PFSK-1 (cell line): Measurements from ENCODE around the gene PSD.

Source experiments
- FOXP2 ChIP-seq: optimal IDR thresholded peaks from 2 replicates; pipeline ENCODE3; 2011; ENCODE audit warnings: borderline replicate concordance, control low read depth, inconsistent platforms; ENCODE audit not compliant: insufficient read depth; ENCODE audit errors: extremely low read length, extremely low read depth
- POLR2AphosphoS5 ChIP-seq: IDR thresholded peaks from 2 replicates; pipeline ENCODE4 v1.6.1; 2012; ENCODE audit warnings: low read depth, mild to moderate bottlenecking, control low read depth, low read length, moderate library complexity
- REST ChIP-seq, 2 experiments: IDR thresholded peaks; 2 replicates each; pipeline versions ENCODE4 v1.6.1 to v1.8.0; 2011 to 2012; ENCODE audit warnings: low read depth in 2 of 2, low read length in 2 of 2, control low read depth in 1 of 2, inconsistent platforms in 1 of 2, mild to moderate bottlenecking in 1 of 2, moderate library complexity in 1 of 2; ENCODE audit not compliant: insufficient read depth in 1 of 2
- SIN3A ChIP-seq: IDR thresholded peaks from 2 replicates; pipeline ENCODE4 v1.6.1; 2012; ENCODE audit warnings: mild to moderate bottlenecking, low read length, moderate library complexity, borderline replicate concordance; ENCODE audit not compliant: insufficient read depth
- TAF1 ChIP-seq: IDR thresholded peaks from 2 replicates; pipeline ENCODE4 v1.6.1; 2012; ENCODE audit warnings: low read length, control low read depth, borderline replicate concordance; ENCODE audit not compliant: insufficient read depth

Gene PSD

GRCh38 chr10:102408728-102409603, 9.6 kb downstream of the PSD start:
- TF ChIP-seq REST (IDR thresholded peaks at IDR 0.05; ENCODE audit: insufficient read depth in 1 of 2, low read depth in 2 of 2, low read length in 2 of 2) (no peak), SIN3A (no peak), POLR2AphosphoS5 (no peak), TAF1 (no peak), FOXP2 (no peak)

- TF ChIP-seq FOXP2 (no peak), POLR2AphosphoS5 (no peak), SIN3A (no peak), TAF1 (no peak), REST (IDR thresholded peaks at IDR 0.05; ENCODE audit: insufficient read depth in 1 of 2, low read depth in 2 of 2, low read length in 2 of 2) (no peak)
These were observed 10.4 kb downstream of the PSD start for GRCh38 chr10:102408131-102408727.

- TF ChIP-seq FOXP2 (no peak), REST (IDR thresholded peaks at IDR 0.05; ENCODE audit: insufficient read depth in 1 of 2, low read depth in 2 of 2, low read length in 2 of 2) (no peak), POLR2AphosphoS5 (no peak), SIN3A (no peak), TAF1 (no peak)
These were observed 11.0 kb downstream of the PSD start for GRCh38 chr10:102407425-102408130.

GRCh38 chr10:102406815-102407214, 11.8 kb downstream of the PSD start:
- TF ChIP-seq REST (IDR thresholded peaks at IDR 0.05; ENCODE audit: insufficient read depth in 1 of 2, low read depth in 2 of 2, low read length in 2 of 2) = no peak
- TF ChIP-seq FOXP2 = no peak
- TF ChIP-seq SIN3A = no peak
- no peak for TF ChIP-seq POLR2AphosphoS5
- no peak for TF ChIP-seq TAF1
